Loucy (cell line): ENCODE data around the gene MEGF6.

Experiments
- CTCF ChIP-seq: fragments of 200-600 bp; sonication (generic); conservative IDR thresholded peaks from 2 replicates; pipeline ENCODE4 v1.5.1; 2014; ENCODE audit warnings: mild to moderate bottlenecking, antibody characterized with exemption, low read length
- EZH2phosphoT487 ChIP-seq: fragments of 200-600 bp; IDR thresholded peaks from 2 replicates; pipeline ENCODE4 v1.6.1; 2018; ENCODE audit warnings: antibody characterized with exemption, mild to moderate bottlenecking, moderate library complexity, borderline replicate concordance

GRCh38 chr1:3472088-3472850 lies 139.0 kb downstream of the MEGF6 start:
- no peak; the same call in 1 of the 2 replicates for TF ChIP-seq CTCF
- TF ChIP-seq EZH2phosphoT487 = no peak
